ENCODE measurements around the gene SLC12A4. TPM values are rescaled to one million over a fixed set of nuclear protein-coding genes. Genes with fewer than 3 reads are reported as not detected.

SLC12A4 gene
- total and polyA plus RNA-seq, 2 of the 13 experiments (the other 11 are each of a cell fraction or from before 2014, with no cell fraction given): 65.1 to 84.3 TPM

- TF ChIP-seq REST (IDR thresholded peaks at IDR 0.05; ENCODE audit: borderline replicate concordance in 1 of 2, low read depth in 1 of 2, low read length in 2 of 2): no peak
Observed at GRCh38 chr16:67977469-67978227, 9.2 kb upstream of the SLC12A4 start (continued).

GRCh38 chr16:67977005-67977404 is 8.6 kb upstream of the SLC12A4 start:
- no peak for FAIRE-seq
- peaks cover 46% of the 10 kb centered on the region for H3K4me1 ChIP-seq (ENCODE audit: insufficient read depth, low read length)
- 20% methylated on average over 2 of the region's 5 CpGs for WGBS (ENCODE audit: low lambda C conversion rate)
- peaks cover 5 to 40% of the 10 kb centered on the region in 2 experiments; a peak in 4 of 5 replicates for H3K27me3 ChIP-seq (ENCODE audit: control insufficient read depth in 1 of 2, insufficient read depth in 2 of 2, low read length in 2 of 2)
- H3K9me3 ChIP-seq (ENCODE audit: low read length): no peaks in the 10 kb centered on the region
- no peak overlapping the region for H3K4me2 ChIP-seq (ENCODE audit: low read depth, low read length)
- ATAC-seq: peak; percentile 18
- intact Hi-C loops (cut with micrococcal nuclease; ENCODE audit: unreplicated experiment): no loop called here
- no peaks in the 10 kb centered on the region for H4K20me1 ChIP-seq (ENCODE audit: insufficient read depth, low read length)
- in situ Hi-C loops (cut with HindIII; ENCODE audit: extremely low pct_ligation_motif_present, low pct_unique_long_range_greater_than_20kb): no loop called here
- CTCF ChIA-PET (ENCODE audit: low intra/inter-chr PET ratio, low total read pairs): no interaction called here
- POLR2A ChIA-PET: interaction anchor here (1.0 to 2.3 kb wide), 2 partner anchors 11 kb away, joined by 3 to 9 read pairs; no protein-coding TSS in a partner anchor
- no peak overlapping the region for H3K4me3 ChIP-seq (replicated peaks in 1 of 3; ENCODE audit: insufficient read depth in 1 of 3, low read depth in 2 of 3, low read length in 3 of 3)
- no peaks in the 10 kb centered on the region for H3K36me3 ChIP-seq (replicated peaks in 1 of 2; ENCODE audit: control insufficient read depth in 1 of 2, insufficient read depth in 2 of 2, low read length in 2 of 2)
- no TSS peak for BruUV-seq (replicated peaks)
- no peak for DNase-seq (ENCODE audit: low spot score)
- H3K79me2 ChIP-seq (ENCODE audit: insufficient read depth, low read length): no peaks in the 10 kb centered on the region
- no peak overlapping the region for H3K9ac ChIP-seq (ENCODE audit: insufficient read depth, low read depth, low read length)
- H3K27ac ChIP-seq (ENCODE audit: extremely low read length, insufficient read depth, low read length): no peak overlapping the region
- TF ChIP-seq MED8 (CRISPR knock-in tag; IDR thresholded peaks at IDR 0.05; ENCODE audit: insufficient replicate concordance) (no peak), NR0B2 (CRISPR knock-in tag; IDR thresholded peaks at IDR 0.05) (no peak), ZNF547 (CRISPR knock-in tag; IDR thresholded peaks at IDR 0.05) (no peak), ZNF720 (CRISPR knock-in tag; IDR thresholded peaks at IDR 0.05) (no peak), THAP9 (CRISPR knock-in tag; IDR thresholded peaks at IDR 0.05; ENCODE audit: borderline replicate concordance) (no peak), ZNF891 (CRISPR knock-in tag; IDR thresholded peaks at IDR 0.05) (no peak)
- H2AFZ ChIP-seq (ENCODE audit: low read length): no peak overlapping the region
